ENCODE measurements around the gene FAM3A. TPM values are rescaled to one million over a fixed set of nuclear protein-coding genes. Genes with fewer than 3 reads are reported as not detected.

Gene FAM3A
- total and polyA plus RNA-seq, 2 experiments from 2014 or later, result 35.7 to 43.6 TPM

GRCh38 chrX:154517101-154517781, 1.2 kb upstream of the FAM3A start:
- H4K20me1 ChIP-seq (ENCODE audit: insufficient read depth), result no peaks in the 10 kb centered on the region
- no peaks in the 10 kb centered on the region for H3K4me1 ChIP-seq (ENCODE audit: insufficient read depth)
- peak overlapping the region; percentile 80 for H2AFZ ChIP-seq
- peak overlapping the region; percentile 82 for H3K9ac ChIP-seq
- peak overlapping the region; percentile 80 for H3K4me2 ChIP-seq (ENCODE audit: unreplicated experiment)
- no peak for DNase-seq
- no peaks in the 10 kb centered on the region; the same call in 1 of the 2 replicates for H3F3A ChIP-seq (ENCODE audit: insufficient read depth)
- in situ Hi-C loops (cut with MboI), result no loop called here
- 17 to 22% methylated on average over 10 to 13 of the region's 25 CpGs for WGBS, 2 experiments (ENCODE audit: low coverage in 1 of 2, low lambda C conversion rate in 2 of 2, missing lambda C conversion rate in 2 of 2)
- no peaks in the 10 kb centered on the region for H3K9me2 ChIP-seq (ENCODE audit: insufficient read depth)
- H3K36me3 ChIP-seq (ENCODE audit: low read depth), result no peaks in the 10 kb centered on the region
- no peaks in the 10 kb centered on the region for H3K9me3 ChIP-seq (ENCODE audit: low read depth)
- H3K27me3 ChIP-seq (replicated peaks; ENCODE audit: insufficient read depth), result no peaks in the 10 kb centered on the region
- H3K4me3 ChIP-seq, result peak overlapping the region; percentile 74
- TF ChIP-seq EZH2phosphoT487 (IDR thresholded peaks at IDR 0.05; ENCODE audit: insufficient read depth, low read depth), result no peak
- TF ChIP-seq EZH2 (IDR thresholded peaks at IDR 0.05; ENCODE audit: insufficient read depth, poor library complexity, severe bottlenecking), result no peak
- peak overlapping the region; percentile 89 for H3K27ac ChIP-seq
- H3K79me2 ChIP-seq (ENCODE audit: insufficient read depth), result peaks cover 15% of the 10 kb centered on the region

- TF ChIP-seq EZH2phosphoT487 (IDR thresholded peaks at IDR 0.05; ENCODE audit: insufficient read depth, low read depth), result no peak
- TF ChIP-seq EZH2 (IDR thresholded peaks at IDR 0.05; ENCODE audit: insufficient read depth, poor library complexity, severe bottlenecking), result no peak
- Histone ChIP-seq H3K36me3 (ENCODE audit: low read depth) (no peaks in the 10 kb centered on the region), H3F3A (ENCODE audit: insufficient read depth) (no peaks in the 10 kb centered on the region; the same call in 1 of the 2 replicates), H3K9ac (peak overlapping the region; percentile 82), H3K4me1 (ENCODE audit: insufficient read depth) (no peaks in the 10 kb centered on the region), H3K9me2 (ENCODE audit: insufficient read depth) (no peaks in the 10 kb centered on the region), H3K4me3 (peak overlapping the region; percentile 74), H2AFZ (peak overlapping the region; percentile 80), H4K20me1 (ENCODE audit: insufficient read depth) (no peaks in the 10 kb centered on the region), H3K9me3 (ENCODE audit: low read depth) (no peaks in the 10 kb centered on the region), H3K79me2 (ENCODE audit: insufficient read depth) (peaks cover 15% of the 10 kb centered on the region), H3K27me3 (replicated peaks; ENCODE audit: insufficient read depth) (no peaks in the 10 kb centered on the region), H3K27ac (peak overlapping the region; percentile 89), H3K4me2 (ENCODE audit: unreplicated experiment) (peak overlapping the region; percentile 80)
- DNase-seq, result peak; percentile 77
- 2 to 3% methylated on average over 12 to 16 of the region's 19 CpGs for WGBS, 2 experiments (ENCODE audit: low coverage in 1 of 2, low lambda C conversion rate in 2 of 2, missing lambda C conversion rate in 2 of 2)
- in situ Hi-C loops (cut with MboI), result no loop called here
These were observed 646 bp upstream of the FAM3A start for GRCh38 chrX:154516656-154517100.

DNA sequence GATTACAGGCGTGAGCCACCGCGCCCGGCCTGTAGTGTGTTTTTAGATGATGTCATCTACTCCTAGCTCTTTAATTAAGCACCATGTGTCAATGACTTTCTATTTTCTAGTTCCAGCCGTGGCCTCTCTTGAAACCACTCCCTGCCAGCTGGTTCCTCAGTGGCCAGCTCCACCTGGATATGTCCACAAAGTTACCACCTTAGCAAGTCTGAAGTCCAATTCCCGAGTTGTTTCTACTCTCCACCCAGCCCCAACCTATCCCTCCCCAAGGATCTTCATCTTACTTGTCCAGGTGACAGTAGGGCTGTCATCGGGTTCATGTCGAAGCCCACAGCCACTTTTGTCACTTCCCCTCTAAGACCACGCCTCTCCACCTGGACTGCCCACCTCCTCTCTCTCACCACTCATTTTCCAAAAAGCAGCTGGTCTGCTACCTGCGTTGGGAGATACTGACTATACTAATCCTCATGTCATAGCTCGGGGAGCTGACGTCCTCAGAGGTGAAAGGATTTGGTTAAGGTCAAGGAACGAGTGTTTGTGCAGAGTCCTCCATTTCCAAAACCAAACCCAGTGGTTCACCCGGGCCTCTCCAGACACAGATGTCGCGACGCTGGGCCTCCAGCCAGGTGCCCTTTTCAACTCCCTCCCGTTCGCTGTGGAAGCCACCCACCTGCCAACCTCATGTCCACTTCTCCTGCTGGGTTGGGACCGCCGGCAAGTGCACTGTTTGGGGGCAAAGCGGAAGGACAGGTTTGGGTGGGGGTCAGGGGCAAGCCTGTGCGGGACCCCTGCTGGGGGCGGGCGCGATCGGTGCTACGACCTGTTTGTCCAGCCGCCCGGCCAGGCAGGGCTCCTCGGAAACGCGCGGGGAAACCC, 704 bp downstream of the FAM3A start:
- Histone ChIP-seq H3K4me1 (ENCODE audit: insufficient read depth) (no peaks in the 10 kb centered on the region), H3K9me2 (ENCODE audit: insufficient read depth) (no peaks in the 10 kb centered on the region), H3K4me3 (peak overlapping the region; percentile 74), H3K79me2 (ENCODE audit: insufficient read depth) (peaks cover 15% of the 10 kb centered on the region), H3K36me3 (ENCODE audit: low read depth) (no peaks in the 10 kb centered on the region), H3K4me2 (ENCODE audit: unreplicated experiment) (peak overlapping the region; percentile 80), H3K9ac (peak overlapping the region; percentile 89), H3K9me3 (ENCODE audit: low read depth) (no peaks in the 10 kb centered on the region), H2AFZ (peak overlapping the region; percentile 60), H4K20me1 (ENCODE audit: insufficient read depth) (no peaks in the 10 kb centered on the region), H3F3A (ENCODE audit: insufficient read depth) (no peaks in the 10 kb centered on the region; the same call in 1 of the 2 replicates), H3K27me3 (replicated peaks; ENCODE audit: insufficient read depth) (no peaks in the 10 kb centered on the region), H3K27ac (peak overlapping the region; percentile 72)
- in situ Hi-C loops (cut with MboI), result no loop called here
- WGBS, 2 experiments (ENCODE audit: low coverage in 1 of 2, low lambda C conversion rate in 2 of 2, missing lambda C conversion rate in 2 of 2), result 22 to 38% methylated on average over 17 to 19 of the region's 34 CpGs
- DNase-seq, result peak; percentile 29
- TF ChIP-seq EZH2phosphoT487 (IDR thresholded peaks at IDR 0.05; ENCODE audit: insufficient read depth, low read depth) (no peak), EZH2 (IDR thresholded peaks at IDR 0.05; ENCODE audit: insufficient read depth, poor library complexity, severe bottlenecking) (no peak)

- Histone ChIP-seq H3K4me1 (ENCODE audit: insufficient read depth) (no peaks in the 10 kb centered on the region), H3K9ac (no peak overlapping the region), H4K20me1 (ENCODE audit: insufficient read depth) (no peaks in the 10 kb centered on the region), H3K79me2 (ENCODE audit: insufficient read depth) (peaks cover 15% of the 10 kb centered on the region), H3K9me3 (ENCODE audit: low read depth) (no peaks in the 10 kb centered on the region), H3K27ac (no peak overlapping the region), H3K4me2 (ENCODE audit: unreplicated experiment) (no peak overlapping the region), H3K9me2 (ENCODE audit: insufficient read depth) (no peaks in the 10 kb centered on the region), H3K27me3 (replicated peaks; ENCODE audit: insufficient read depth) (no peaks in the 10 kb centered on the region), H2AFZ (no peak overlapping the region), H3K4me3 (no peak overlapping the region), H3K36me3 (ENCODE audit: low read depth) (no peaks in the 10 kb centered on the region), H3F3A (ENCODE audit: insufficient read depth) (no peaks in the 10 kb centered on the region; the same call in 1 of the 2 replicates)
- no peak for DNase-seq
- in situ Hi-C loops (cut with MboI), result no loop called here
- 65 to 67% methylated on average over 2 of the region's 2 CpGs for WGBS, 2 experiments (ENCODE audit: low coverage in 1 of 2, low lambda C conversion rate in 2 of 2, missing lambda C conversion rate in 2 of 2)
- TF ChIP-seq EZH2phosphoT487 (IDR thresholded peaks at IDR 0.05; ENCODE audit: insufficient read depth, low read depth) (no peak), EZH2 (IDR thresholded peaks at IDR 0.05; ENCODE audit: insufficient read depth, poor library complexity, severe bottlenecking) (no peak)
These were observed 2.3 kb downstream of the FAM3A start for GRCh38 chrX:154513716-154514115.
